Mucosa of rectum (tissue), 2 donors: ENCODE measurements around the gene SUGP2.

Experiments used
- H3K27ac ChIP-seq, 2 donors: one replicate each; pipeline ENCODE4 v1.7.0; 2013; ENCODE audit warnings: inconsistent platforms in 2 of 2, low read depth in 2 of 2, low read length in 2 of 2
- H3K27me3 ChIP-seq, 2 donors: one replicate each; pipeline ENCODE4 v1.7.0; 2013; ENCODE audit warnings: low read length in 2 of 2; ENCODE audit not compliant: control insufficient read depth in 2 of 2, insufficient read depth in 2 of 2
- H3K36me3 ChIP-seq, 2 donors: one replicate each; pipeline ENCODE4 v1.7.0; 2013; ENCODE audit warnings: low read length in 2 of 2; ENCODE audit not compliant: control insufficient read depth in 2 of 2, insufficient read depth in 2 of 2
- H3K4me1 ChIP-seq, 2 donors: one replicate each; pipeline ENCODE4 v1.7.0; 2013; ENCODE audit warnings: low read length in 2 of 2, mild to moderate bottlenecking in 1 of 2; ENCODE audit not compliant: control insufficient read depth in 2 of 2, insufficient read depth in 2 of 2
- H3K4me3 ChIP-seq, 2 donors: one replicate each; pipeline ENCODE4 v1.7.0; 2013; ENCODE audit warnings: low read length in 2 of 2
- H3K9ac ChIP-seq, 2 donors: one replicate each; pipeline ENCODE4 v1.7.0; 2013; ENCODE audit warnings: low read length in 2 of 2, low read depth in 1 of 2, mild to moderate bottlenecking in 1 of 2
- H3K9me3 ChIP-seq, 2 donors: one replicate each; pipeline ENCODE4 v1.7.0; 2013; ENCODE audit warnings: low read length in 2 of 2; ENCODE audit not compliant: control insufficient read depth in 2 of 2
- donor health status: healthy.
- donor health status: Normal muscosa, but diverticular disease.

SUGP2 gene

DNA sequence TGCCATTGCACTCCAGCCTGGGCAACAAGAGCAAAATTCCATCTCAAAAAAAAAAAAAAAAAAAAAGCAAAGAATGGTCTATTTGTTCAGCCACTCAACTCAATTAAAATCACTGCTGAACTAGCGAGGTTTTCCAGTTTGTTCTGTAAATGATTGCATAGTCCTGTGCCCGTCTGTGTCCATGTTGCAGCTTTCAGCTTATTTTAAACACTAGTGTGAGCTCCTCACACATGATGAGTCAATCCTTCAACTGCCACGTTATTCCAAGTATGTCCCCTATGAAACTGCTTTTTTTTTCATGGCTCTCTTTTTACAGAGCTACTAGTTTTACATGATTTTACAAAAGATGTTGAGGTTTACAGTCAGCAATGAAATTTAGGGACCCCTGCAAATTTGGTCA, 12.2 kb downstream of the SUGP2 start:
- Histone ChIP-seq H3K4me1 (no peaks in the 10 kb centered on the region), H3K4me3 (no peak overlapping the region), H3K27me3 (no peaks in the 10 kb centered on the region), H3K27ac (no peak overlapping the region), H3K9me3 (no peaks in the 10 kb centered on the region), H3K36me3 (peaks cover 48 to 60% of the 10 kb centered on the region in 2 donors), H3K9ac (no peak overlapping the region)

DNA sequence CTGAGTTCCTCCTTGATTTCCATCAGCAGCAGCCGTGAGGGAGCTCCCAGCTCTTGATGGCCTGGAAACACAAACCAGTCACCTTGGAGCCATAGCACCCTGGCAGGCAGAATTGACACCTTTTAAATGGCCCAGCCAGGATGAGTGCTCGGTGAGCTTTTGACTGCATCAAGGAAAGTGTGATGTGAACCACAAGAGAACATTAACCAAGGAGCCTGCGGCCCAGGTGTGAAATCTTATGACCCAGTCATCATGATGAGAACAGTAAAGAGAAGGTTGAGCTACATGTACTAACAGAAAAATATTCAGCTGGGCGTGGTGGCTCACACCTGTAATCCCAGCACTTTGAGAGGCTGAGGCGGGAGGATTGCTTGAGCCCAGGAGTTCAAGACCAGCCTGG, 22.8 kb downstream of the SUGP2 start:
- Histone ChIP-seq H3K36me3 (peaks cover 46 to 64% of the 10 kb centered on the region in 2 donors), H3K27ac (no peak overlapping the region)

GRCh38 chr19:19009951-19010350, 23.4 kb downstream of the SUGP2 start:
- peaks cover 48 to 69% of the 10 kb centered on the region in 2 donors for H3K36me3 ChIP-seq
- H3K27ac ChIP-seq, result no peak overlapping the region
- H3K4me1 ChIP-seq, result no peaks in the 10 kb centered on the region
- H3K9me3 ChIP-seq, result no peaks in the 10 kb centered on the region
- no peaks in the 10 kb centered on the region for H3K27me3 ChIP-seq
- H3K4me3 ChIP-seq, result no peak overlapping the region
- no peak overlapping the region for H3K9ac ChIP-seq

More for the DNA sequence above, 22.8 kb downstream of the SUGP2 start:
- no peaks in the 10 kb centered on the region for H3K27me3 ChIP-seq
- no peaks in the 10 kb centered on the region for H3K9me3 ChIP-seq
- no peaks in the 10 kb centered on the region for H3K4me1 ChIP-seq
- no peak overlapping the region for H3K4me3 ChIP-seq
- no peak overlapping the region for H3K9ac ChIP-seq

- Histone ChIP-seq H3K4me3 (no peak overlapping the region), H3K4me1 (no peaks in the 10 kb centered on the region), H3K9ac (no peak overlapping the region), H3K27me3 (no peaks in the 10 kb centered on the region), H3K36me3 (peaks cover 56 to 73% of the 10 kb centered on the region in 2 donors), H3K9me3 (no peaks in the 10 kb centered on the region), H3K27ac (no peak overlapping the region)
These were observed 27.1 kb downstream of the SUGP2 start for GRCh38 chr19:19006213-19006612.

DNA sequence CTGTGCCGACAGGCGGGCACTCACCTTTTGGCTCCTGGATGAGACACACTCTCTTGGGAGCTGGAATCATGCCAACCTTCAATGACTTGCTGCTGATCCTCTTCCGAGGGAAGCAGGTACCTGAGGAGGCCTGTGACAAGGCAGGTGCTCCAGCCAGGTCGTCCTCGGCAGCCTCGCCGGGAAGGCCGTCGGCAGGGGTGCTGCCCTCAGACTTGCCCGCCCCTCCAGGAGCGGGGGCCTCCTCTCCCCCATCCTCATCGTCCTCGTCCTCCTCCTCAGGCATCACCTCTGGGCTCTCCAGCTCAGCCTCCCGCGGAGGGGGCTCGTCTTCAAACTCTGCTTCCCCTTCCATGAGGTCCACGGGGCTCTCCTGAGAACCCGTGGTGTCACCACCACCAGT, 29.2 kb downstream of the SUGP2 start:
- H3K36me3 ChIP-seq, result peaks cover 54 to 67% of the 10 kb centered on the region in 2 donors
- no peak overlapping the region for H3K27ac ChIP-seq
- H3K9me3 ChIP-seq, result no peaks in the 10 kb centered on the region
- H3K27me3 ChIP-seq, result no peaks in the 10 kb centered on the region
- no peak overlapping the region for H3K4me3 ChIP-seq
- no peaks in the 10 kb centered on the region for H3K4me1 ChIP-seq
- no peak overlapping the region for H3K9ac ChIP-seq

DNA sequence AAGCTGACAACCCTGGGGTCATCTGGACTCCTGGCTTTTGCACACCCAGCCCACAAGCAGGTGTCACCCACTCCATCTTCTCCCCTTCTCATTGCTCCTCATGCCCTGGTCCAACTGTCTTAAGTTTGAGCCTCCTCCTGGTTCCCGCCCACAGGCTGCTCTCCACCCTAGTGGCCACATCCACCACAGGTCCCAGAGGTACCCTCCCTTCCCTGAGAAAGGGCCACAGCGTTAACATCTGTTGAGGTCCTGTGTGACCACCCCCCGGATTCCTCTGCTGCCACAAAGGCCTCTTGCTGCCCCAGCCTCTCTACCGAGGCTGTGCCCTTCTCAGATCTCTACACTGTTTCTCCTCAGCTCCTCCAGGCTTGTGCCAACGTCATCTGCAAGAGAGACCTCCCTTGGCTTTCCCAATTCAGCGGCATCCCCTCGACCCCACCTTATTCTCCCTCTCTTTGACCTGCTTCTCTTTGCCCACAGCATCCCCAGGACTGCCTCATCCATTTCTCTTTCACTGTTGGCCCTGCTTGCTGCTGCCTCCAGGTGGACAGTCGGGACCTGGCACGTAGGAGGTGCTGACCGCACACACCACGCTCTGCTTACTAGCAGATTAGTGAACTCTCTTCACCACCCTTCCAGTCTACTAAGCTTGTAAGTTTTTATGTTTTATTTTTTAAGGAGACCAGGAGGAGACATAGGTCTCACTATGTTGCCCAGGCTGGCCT, 33.3 kb downstream of the SUGP2 start:
- H3K36me3 ChIP-seq, result peaks cover 40 to 52% of the 10 kb centered on the region in 2 donors
- H3K9ac ChIP-seq, result no peak overlapping the region
- H3K27ac ChIP-seq, result no peak overlapping the region
- H3K27me3 ChIP-seq, result no peaks in the 10 kb centered on the region
- H3K4me1 ChIP-seq, result no peaks in the 10 kb centered on the region
- H3K4me3 ChIP-seq, result no peak overlapping the region
- H3K9me3 ChIP-seq, result no peaks in the 10 kb centered on the region

DNA sequence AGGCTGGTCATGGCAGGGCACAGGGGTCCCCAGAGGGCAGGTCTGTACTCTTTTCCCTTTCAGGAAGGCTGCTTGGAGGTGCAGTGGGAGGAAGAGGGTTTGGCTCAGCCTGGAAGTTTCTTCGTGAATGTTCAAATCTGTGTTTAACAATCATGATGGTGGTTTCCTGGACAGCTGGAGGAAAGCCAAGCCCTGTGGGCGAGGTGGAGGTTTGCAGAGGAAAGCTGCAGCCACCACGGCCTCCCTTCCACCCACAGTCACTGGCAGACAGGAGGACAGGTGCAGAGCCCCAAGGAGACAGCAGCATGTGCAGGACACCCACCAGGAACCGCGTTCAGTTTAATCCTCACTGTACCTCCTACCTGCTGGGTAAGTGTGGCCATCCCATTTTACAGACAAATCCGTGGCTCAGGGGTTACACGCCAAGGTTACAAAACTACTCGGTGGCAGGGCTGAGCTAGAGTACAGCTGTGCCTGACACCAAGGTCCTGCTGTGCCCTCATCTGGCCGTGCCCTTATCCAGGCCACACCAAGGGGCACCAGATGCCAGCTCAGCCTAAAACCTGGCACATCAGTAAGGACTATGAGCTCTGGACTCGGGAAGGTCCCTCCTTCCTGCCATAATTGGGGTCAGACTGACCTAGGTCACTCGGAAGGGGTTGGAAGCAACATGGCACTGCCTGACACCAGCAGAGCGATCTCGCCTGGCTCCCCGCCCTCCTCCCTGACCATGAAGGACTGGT, 34.1 kb downstream of the SUGP2 start:
- Histone ChIP-seq H3K4me1 (no peaks in the 10 kb centered on the region), H3K36me3 (peaks cover 35 to 51% of the 10 kb centered on the region in 2 donors), H3K9ac (no peak overlapping the region), H3K27ac (no peak overlapping the region), H3K9me3 (no peaks in the 10 kb centered on the region), H3K27me3 (no peaks in the 10 kb centered on the region), H3K4me3 (no peak overlapping the region)

GRCh38 chr19:18998276-18998675, 35.0 kb downstream of the SUGP2 start:
- Histone ChIP-seq H3K9me3 (no peaks in the 10 kb centered on the region), H3K4me3 (no peak overlapping the region), H3K36me3 (peaks cover 35 to 50% of the 10 kb centered on the region in 2 donors), H3K9ac (no peak overlapping the region), H3K27me3 (no peaks in the 10 kb centered on the region), H3K27ac (no peak overlapping the region), H3K4me1 (no peaks in the 10 kb centered on the region)

DNA sequence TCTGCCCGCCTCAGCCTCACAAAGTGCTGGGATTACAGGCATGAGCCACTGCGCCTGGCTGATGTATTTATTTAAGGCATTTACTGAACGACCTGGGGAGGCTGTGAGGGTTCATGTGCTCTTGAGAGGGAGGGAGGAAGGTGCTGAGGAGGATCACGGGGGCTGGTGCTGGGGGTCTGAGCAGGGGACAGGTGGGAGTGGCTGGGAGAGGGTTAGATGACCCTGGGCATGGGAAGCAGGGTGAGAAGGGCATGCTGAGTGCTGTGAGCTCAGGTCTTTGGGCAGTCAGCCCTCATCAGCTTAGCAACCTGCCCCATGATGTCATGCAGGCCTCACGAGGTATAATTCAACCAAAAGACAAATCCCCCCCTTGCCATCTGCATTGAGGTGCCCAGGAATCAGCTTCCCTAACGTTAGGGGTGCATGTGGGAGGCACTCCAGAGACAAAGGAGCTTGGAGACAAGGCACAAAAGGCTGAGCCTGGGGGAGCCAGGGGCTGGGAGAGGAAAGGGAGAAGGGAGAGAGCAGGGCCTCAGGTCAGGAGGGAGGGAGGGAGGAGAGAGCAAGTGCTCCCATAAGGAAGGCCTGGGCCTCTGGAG, 36.4 kb downstream of the SUGP2 start:
- peaks cover 39 to 51% of the 10 kb centered on the region in 2 donors for H3K36me3 ChIP-seq
- H3K4me1 ChIP-seq, result no peaks in the 10 kb centered on the region
- no peak overlapping the region for H3K4me3 ChIP-seq
- H3K27ac ChIP-seq, result no peak overlapping the region
- no peaks in the 10 kb centered on the region for H3K27me3 ChIP-seq
- no peak overlapping the region for H3K9ac ChIP-seq
- no peaks in the 10 kb centered on the region for H3K9me3 ChIP-seq

DNA sequence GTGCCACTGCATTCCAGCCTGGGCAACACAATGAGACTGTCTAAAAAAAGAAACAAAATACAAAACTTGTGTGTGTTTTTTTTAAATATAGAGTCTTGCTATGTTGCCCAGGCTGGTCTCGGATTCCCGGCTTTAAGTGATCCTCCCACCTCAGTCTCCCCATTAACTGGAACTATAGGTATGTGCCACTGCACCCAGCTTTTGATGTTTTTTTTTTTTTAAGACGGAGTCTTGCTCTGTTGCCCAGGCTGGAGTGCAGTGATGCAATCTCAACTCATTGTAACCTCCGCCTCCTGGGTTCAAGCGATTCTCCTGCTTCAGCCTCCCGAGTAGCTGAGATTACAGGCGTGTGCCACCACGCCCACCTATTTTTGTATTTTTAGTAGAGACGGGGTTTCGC, 37.0 kb downstream of the SUGP2 start:
- no peaks in the 10 kb centered on the region for H3K9me3 ChIP-seq
- H3K9ac ChIP-seq, result no peak overlapping the region
- H3K36me3 ChIP-seq, result peaks cover 41 to 49% of the 10 kb centered on the region in 2 donors
- no peak overlapping the region for H3K4me3 ChIP-seq
- no peak overlapping the region for H3K27ac ChIP-seq
- no peaks in the 10 kb centered on the region for H3K4me1 ChIP-seq
- no peaks in the 10 kb centered on the region for H3K27me3 ChIP-seq
